Tibial artery (tissue), 4 donors: ENCODE measurements around the gene TNFAIP8L1.

Source experiments
- DNase-seq, 2 donors: peaks; one replicate each; pipeline ENCODE4 v3.0.0-alpha.2; 2019
- H3K27ac ChIP-seq, 2 donors: fragments of 200-600 bp; sonication (generic) in 1 of 2; 1 replicate in 1 of 2; 2 replicates in 1 of 2; pipeline ENCODE4 v1.5.1; 2018 to 2019; ENCODE audit warnings: mild to moderate bottlenecking in 1 of 2
- H3K27me3 ChIP-seq, 2 donors: fragments of 200-600 bp; sonication (generic) in 1 of 2; one replicate each; pipeline versions ENCODE4 v1.5.1 to v1.6.0; 2016 to 2019
- H3K36me3 ChIP-seq, 3 donors: fragments of 200-600 bp; sonication (generic) in 2 of 3; one replicate each; pipeline ENCODE4 v1.5.1; 2016 to 2019; ENCODE audit warnings: mild to moderate bottlenecking in 2 of 3
- H3K4me1 ChIP-seq, 4 donors: fragments of 200-600 bp; sonication (generic) in 2 of 4; 1 replicate in 3 of 4; 2 replicates in 1 of 4; pipeline ENCODE4 v1.5.1; 2016 to 2019
- H3K4me3 ChIP-seq, 2 donors: fragments of 200-600 bp; sonication (generic) in 1 of 2; 1 replicate in 1 of 2; 2 replicates in 1 of 2; pipeline ENCODE4 v1.5.1; 2018 to 2019; ENCODE audit warnings: mild to moderate bottlenecking in 2 of 2
- H3K9me3 ChIP-seq, 3 donors: fragments of 200-600 bp; sonication (generic) in 1 of 3; one replicate each; pipeline ENCODE4 v1.5.1; 2016 to 2019
- CTCF ChIP-seq, 2 experiments: fragments of 200-600 bp in 1 of 2; fragments of 450-650 bp in 1 of 2; IDR thresholded peaks; one replicate each; pipeline ENCODE4 v1.5.1; 2017 to 2019; ENCODE audit warnings: antibody characterized with exemption in 2 of 2, mild to moderate bottlenecking in 1 of 2, moderate library complexity in 1 of 2
- intact Hi-C: fragments of 100-400 bp; cut with DNase I; formaldehyde crosslinking; loops from one replicate; pipeline ENCODE4 v1.15.0; 2023; ENCODE audit warnings: low total_unique reads

The TNFAIP8L1 gene

GRCh38 chr19:4684312-4685095 lies 45.2 kb downstream of the TNFAIP8L1 start:
- H3K9me3 ChIP-seq: no peaks in the 10 kb centered on the region
- no peak overlapping the region for H3K27ac ChIP-seq
- H3K36me3 ChIP-seq: peaks cover 81 to 97% (median 87%) of the 10 kb centered on the region in 3 donors
- H3K27me3 ChIP-seq: no peaks in the 10 kb centered on the region
- H3K4me3 ChIP-seq: no peak overlapping the region
- DNase-seq: no peak
- H3K4me1 ChIP-seq: no peaks in the 10 kb centered on the region
- no peak for TF ChIP-seq CTCF (IDR thresholded peaks at IDR 0.05)
- intact Hi-C loops: no loop called here

- Histone ChIP-seq H3K9me3 (no peaks in the 10 kb centered on the region), H3K27ac (no peak overlapping the region), H3K36me3 (peaks cover 87 to 99% (median 87%) of the 10 kb centered on the region in 3 donors), H3K27me3 (no peaks in the 10 kb centered on the region), H3K4me3 (no peak overlapping the region), H3K4me1 (no peaks in the 10 kb centered on the region)
- DNase-seq: no peak
- TF ChIP-seq CTCF (IDR thresholded peaks at IDR 0.05): no peak
- intact Hi-C loops: no loop called here
Observed at GRCh38 chr19:4686700-4687099, 47.4 kb downstream of the TNFAIP8L1 start.

- Histone ChIP-seq H3K27ac (no peak overlapping the region), H3K27me3 (no peaks in the 10 kb centered on the region), H3K36me3 (peaks cover 86 to 99% (median 90%) of the 10 kb centered on the region in 3 donors), H3K4me3 (no peak overlapping the region), H3K4me1 (no peaks in the 10 kb centered on the region), H3K9me3 (no peaks in the 10 kb centered on the region)
- no peak for TF ChIP-seq CTCF (IDR thresholded peaks at IDR 0.05)
- intact Hi-C loops: no loop called here
- no peak for DNase-seq
Observed at GRCh38 chr19:4687396-4687795, 48.1 kb downstream of the TNFAIP8L1 start.

- intact Hi-C loops: no loop called here
- Histone ChIP-seq H3K4me3 (no peak overlapping the region), H3K36me3 (peaks cover 86 to 99% (median 90%) of the 10 kb centered on the region in 3 donors), H3K4me1 (no peaks in the 10 kb centered on the region), H3K9me3 (no peaks in the 10 kb centered on the region), H3K27ac (no peak overlapping the region), H3K27me3 (no peaks in the 10 kb centered on the region)
- DNase-seq: no peak
- no peak for TF ChIP-seq CTCF (IDR thresholded peaks at IDR 0.05)
Observed at GRCh38 chr19:4688587-4688986, 49.3 kb downstream of the TNFAIP8L1 start.

- H3K4me3 ChIP-seq: no peak overlapping the region
- DNase-seq: no peak
- no peak for TF ChIP-seq CTCF (IDR thresholded peaks at IDR 0.05)
- intact Hi-C loops: no loop called here
- H3K9me3 ChIP-seq: no peaks in the 10 kb centered on the region
- H3K4me1 ChIP-seq: no peaks in the 10 kb centered on the region
- no peak overlapping the region for H3K27ac ChIP-seq
- H3K36me3 ChIP-seq: peaks cover 87 to 99% (median 90%) of the 10 kb centered on the region in 3 donors
- H3K27me3 ChIP-seq: no peaks in the 10 kb centered on the region
Observed at GRCh38 chr19:4689403-4689802, 50.1 kb downstream of the TNFAIP8L1 start.
